A549 (cell line): ENCODE measurements around the gene TECPR2. TPM values are rescaled to one million over a fixed set of nuclear protein-coding genes. Genes with fewer than 3 reads are reported as not detected.

Experiments used
- ATAC-seq, 2 experiments: fragments of 200-7000 bp in 1 of 2; fragments of >200 bp in 1 of 2; cut with Nextera tagmentation in 1 of 2; cut with Tn5 transposase in 1 of 2; 3 replicates each; pipeline versions ENCODE4 v1.8.0 to v1.9.1; 2018 to 2020; ENCODE audit warnings: mild to moderate bottlenecking in 1 of 2, moderate library complexity in 1 of 2
- CTCF ChIA-PET: fragments of 300-600 bp; sonication (Branson Sonifier 250); formaldehyde crosslinking; extraction: SDS; loops from one replicate; lab custom pipeline; 2021; ENCODE audit warnings: antibody characterized with exemption, inconsistent platforms; lab: Yijun Ruan, JAX
- POLR2A ChIA-PET: fragments of 350-600 bp; formaldehyde crosslinking; extraction: SDS; loops from one replicate; lab custom pipeline; 2021; ENCODE audit warnings: antibody characterized with exemption, inconsistent platforms; lab: Yijun Ruan, JAX
- DNase-seq, 2 experiments: peaks; one replicate each; pipeline versions ENCODE4 v3.0.0 to v3.0.0-alpha.2; 2011 to 2016; ENCODE audit warnings: low read depth in 1 of 2, low spot score in 1 of 2
- FAIRE-seq: peaks from 2 replicates; lab custom pipeline; 2011; peaks lifted over from hg19 to GRCh38; lab: Jason Lieb, UNC
- H3K27ac ChIP-seq, 2 experiments: fragments of >200 bp; sonication (Bioruptor Twin); formaldehyde crosslinking; 3 replicates each; pipeline ENCODE4 v1.5.1; 2016 to 2017
- H3K4me1 ChIP-seq: fragments of >200 bp; sonication (Bioruptor Twin); formaldehyde crosslinking; 3 replicates; pipeline ENCODE4 v1.6.1; 2016
- H3K4me2 ChIP-seq: fragments of >200 bp; sonication (Bioruptor Twin); formaldehyde crosslinking; 3 replicates; pipeline ENCODE4 v1.6.1; 2016
- H3K4me3 ChIP-seq: fragments of >200 bp; sonication (Bioruptor Twin); formaldehyde crosslinking; 3 replicates; pipeline ENCODE4 v1.5.1; 2016
- H3K9me3 ChIP-seq: fragments of >200 bp; sonication (Bioruptor Twin); formaldehyde crosslinking; 3 replicates; pipeline ENCODE4 v1.6.1; 2016
- CBX8 ChIP-seq: fragments of 200-600 bp; sonication (generic); IDR thresholded peaks from 2 replicates; pipeline ENCODE4 v1.6.1; 2016
- ESRRA ChIP-seq: fragments of 150-350 bp; IDR thresholded peaks from 2 replicates; pipeline ENCODE4 v1.6.1; 2014; ENCODE audit warnings: mild to moderate bottlenecking, low read length, borderline replicate concordance
- FOSB ChIP-seq: fragments of 250-450 bp; sonication (Bioruptor Pico); IDR thresholded peaks from 2 replicates; pipeline ENCODE4 v1.5.0; 2020; ENCODE audit warnings: mild to moderate bottlenecking, moderate library complexity
- HDAC2 ChIP-seq: fragments of 200-600 bp; sonication (generic); IDR thresholded peaks from 2 replicates; pipeline ENCODE4 v1.6.1; 2016
- HOXB5 ChIP-seq: fragments of 250-450 bp; sonication (Bioruptor Pico); IDR thresholded peaks from 2 replicates; pipeline ENCODE4 v1.5.0; 2020; ENCODE audit warnings: mild to moderate bottlenecking, moderate library complexity
- JUN ChIP-seq, 2 experiments: fragments of >200 bp; sonication (Bioruptor Twin); formaldehyde crosslinking; IDR thresholded peaks; 2 replicates in 1 of 2; 3 replicates in 1 of 2; pipeline ENCODE4 v1.6.1; 2016 to 2017
- JUNB ChIP-seq: fragments of >200 bp; sonication (Bioruptor Twin); formaldehyde crosslinking; IDR thresholded peaks from 2 replicates; pipeline ENCODE4 v1.6.1; 2016
- KDM1A ChIP-seq: fragments of 200-600 bp; sonication (generic); IDR thresholded peaks from 2 replicates; pipeline ENCODE4 v1.6.1; 2016; ENCODE audit warnings: low read depth, mild to moderate bottlenecking
- KDM5A ChIP-seq: fragments of 200-600 bp; sonication (generic); IDR thresholded peaks from 2 replicates; pipeline ENCODE4 v1.6.1; 2016; ENCODE audit warnings: antibody characterized with exemption, mild to moderate bottlenecking
- NR3C1 ChIP-seq: fragments of >200 bp; sonication (Bioruptor Twin); formaldehyde crosslinking; IDR thresholded peaks from 3 replicates; pipeline ENCODE4 v1.6.1; 2017
- POLR2A ChIP-seq: IDR thresholded peaks from 2 replicates; pipeline ENCODE4 v1.6.1; 2012; ENCODE audit warnings: mild to moderate bottlenecking, low read length
- RCOR1 ChIP-seq: fragments of 150-350 bp; IDR thresholded peaks from 2 replicates; pipeline ENCODE4 v1.6.1; 2014; ENCODE audit warnings: antibody characterized with exemption, low read length, low read depth
- RFX5 ChIP-seq: fragments of 450-650 bp; IDR thresholded peaks from 2 replicates; pipeline ENCODE4 v1.7.1; 2014; ENCODE audit warnings: antibody characterized with exemption, mild to moderate bottlenecking, moderate library complexity
- TFCP2L1 ChIP-seq: fragments of 250-450 bp; sonication (Bioruptor Pico); IDR thresholded peaks from 2 replicates; pipeline ENCODE4 v1.5.0; 2021; ENCODE audit warnings: mild to moderate bottlenecking
- TP53 ChIP-seq: fragments of 250-450 bp; sonication (Bioruptor Pico); IDR thresholded peaks from 2 replicates; pipeline ENCODE4 v1.5.0; 2021; ENCODE audit warnings: mild to moderate bottlenecking, moderate library complexity
- ZC3H11A ChIP-seq: fragments of 450-650 bp; IDR thresholded peaks from 2 replicates; pipeline ENCODE4 v1.6.1; 2014; ENCODE audit warnings: antibody characterized with exemption, mild to moderate bottlenecking
- ZFP36 ChIP-seq: fragments of 450-650 bp; IDR thresholded peaks from 2 replicates; pipeline ENCODE4 v1.6.1; 2014; ENCODE audit warnings: borderline replicate concordance; ENCODE audit not compliant: partially characterized antibody
- ZSCAN20 ChIP-seq: fragments of 250-450 bp; sonication (Bioruptor Pico); IDR thresholded peaks from 2 replicates; pipeline ENCODE4 v1.8.0; 2022; ENCODE audit warnings: mild to moderate bottlenecking, moderate library complexity
- whole genome bisulfite sequencing: methylation state at CpG from one replicate; pipeline ENCODE4 v1.1.6; 2017; ENCODE audit errors: missing lambda C conversion rate; 5-methylcytosine and 5-hydroxymethylcytosine counted together
- polyA plus RNA-seq, 4 experiments: library from polyadenylated mRNA; depleted of rRNA in 3 of 4; stranded (reverse); fragments of >200 nt; fragmentation: RNase III in 1 of 4; extraction: RNeasy Plus Mini Kit Qiagen cat#74134 plus additional on column Dnase treatment in 1 of 4; gene quantifications; 2 replicates in 3 of 4; 3 replicates in 1 of 4; pipeline ENCODE4 v1.2.3, GENCODE V29; 2011 to 2017
- TF ChIP-seq, protein P1 (sequence below): fragments of >200 bp; sonication (Bioruptor Twin); formaldehyde crosslinking; IDR thresholded peaks from 2 replicates; pipeline ENCODE4 v1.6.1; 2016
- TF ChIP-seq, protein P2 (sequence below): fragments of 250-450 bp; sonication (Bioruptor Pico); IDR thresholded peaks from 2 replicates; pipeline ENCODE4 v1.5.0; 2021; ENCODE audit warnings: mild to moderate bottlenecking, moderate library complexity, borderline replicate concordance
- TF ChIP-seq, protein P3 (sequence below): fragments of >200 bp; sonication (Bioruptor Twin); formaldehyde crosslinking; IDR thresholded peaks from 3 replicates; pipeline ENCODE4 v1.5.1; 2016
- TF ChIP-seq, protein P4 (sequence below): fragments of 150-350 bp; IDR thresholded peaks from 2 replicates; pipeline ENCODE4 v1.6.1; 2014; ENCODE audit warnings: low read depth, mild to moderate bottlenecking, low read length
- TF ChIP-seq, protein P5 (sequence below): fragments of >200 bp; sonication (Bioruptor Twin); formaldehyde crosslinking; IDR thresholded peaks from 3 replicates; pipeline ENCODE4 v1.6.1; 2016

The TECPR2 gene
- polyA plus RNA-seq, 2 of the 4 experiments (the other 2 are of a cell fraction): 5.9 to 7.6 TPM

DNA sequence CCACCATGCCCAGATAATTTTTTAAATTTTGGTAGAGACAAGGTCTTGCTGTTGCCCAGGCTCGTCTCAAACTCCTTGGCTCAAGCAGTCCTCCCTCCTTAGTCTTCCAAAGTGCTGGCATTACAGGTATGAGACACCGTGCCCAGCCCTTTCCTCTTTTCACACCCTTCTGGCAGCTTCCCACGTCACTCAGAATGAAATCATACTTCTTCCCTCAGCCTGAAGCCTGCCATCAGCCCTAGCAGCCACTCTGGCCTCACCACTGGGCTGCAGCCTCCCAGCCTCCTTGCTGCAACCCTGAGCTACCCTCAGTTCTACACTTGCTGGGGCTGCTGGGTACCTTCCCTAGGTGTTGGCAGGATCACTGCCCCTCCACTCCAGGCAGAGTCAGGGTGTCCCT, 128.6 kb downstream of the TECPR2 start:
- TF ChIP-seq, protein P1, sequence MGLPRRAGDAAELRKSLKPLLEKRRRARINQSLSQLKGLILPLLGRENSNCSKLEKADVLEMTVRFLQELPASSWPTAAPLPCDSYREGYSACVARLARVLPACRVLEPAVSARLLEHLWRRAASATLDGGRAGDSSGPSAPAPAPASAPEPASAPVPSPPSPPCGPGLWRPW: no peak
- TF ChIP-seq ZC3H11A (no peak), FOSB (CRISPR knock-in tag) (no peak)
- CTCF ChIA-PET: interaction anchor here (0.6 to 4.8 kb wide), 5 partner anchors 9 to 602 kb away, joined by 3 to 18 read pairs (median 4); no protein-coding TSS in a partner anchor
- POLR2A ChIA-PET: no interaction called here
- Histone ChIP-seq H3K4me2 (no peak overlapping the region), H3K4me3 (no peak overlapping the region), H3K9me3 (no peaks in the 10 kb centered on the region), H3K27ac (no peak overlapping the region), H3K4me1 (no peaks in the 10 kb centered on the region)
- no peak for ATAC-seq
- no peak for DNase-seq
- no peak for FAIRE-seq
- 83% methylated on average over 3 of the region's 3 CpGs for WGBS

DNA sequence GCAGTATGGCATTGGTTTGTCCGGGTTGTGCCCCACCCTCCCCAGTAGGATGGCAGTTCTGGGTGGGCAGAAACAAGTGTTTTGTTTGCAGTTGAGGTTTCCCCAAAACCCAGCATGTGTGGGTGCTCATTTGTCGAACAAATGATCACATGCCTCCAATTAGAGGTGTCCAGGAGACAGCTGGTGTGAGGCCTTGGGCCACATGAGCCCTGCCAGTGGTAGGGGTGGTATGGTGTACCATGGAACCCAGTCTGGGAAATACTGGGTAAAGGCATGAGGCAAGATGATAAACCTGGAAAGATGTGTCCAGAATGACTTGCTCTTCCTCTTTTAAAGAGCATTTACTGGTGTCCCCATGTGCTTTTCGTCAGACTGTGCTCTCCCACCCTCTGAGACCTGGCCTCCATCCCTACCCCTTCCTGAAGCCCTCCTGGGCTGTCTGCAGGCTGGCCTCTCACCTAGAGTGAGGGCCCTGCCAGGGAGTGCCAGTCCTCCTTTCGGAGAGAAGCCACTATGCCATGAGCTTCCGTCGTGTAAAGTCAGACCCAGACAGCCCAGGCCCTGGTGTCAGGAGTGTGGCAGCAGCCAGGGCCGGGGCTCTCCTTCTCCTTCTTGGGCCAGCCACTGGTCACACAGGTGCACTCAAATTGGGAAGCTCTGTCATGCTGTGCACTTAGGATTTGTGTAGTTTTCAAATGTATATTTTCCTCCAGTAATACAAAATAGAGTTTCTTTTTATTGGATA, 129.2 kb downstream of the TECPR2 start:
- ChIA-PET POLR2A (no interaction called here), CTCF (interaction anchor here (0.6 to 4.8 kb wide), 5 partner anchors 8 to 603 kb away, joined by 3 to 18 read pairs (median 4); no protein-coding TSS in a partner anchor)
- ATAC-seq (no peak), FAIRE-seq (no peak), DNase-seq (no peak)
- H3K9me3 ChIP-seq: no peaks in the 10 kb centered on the region
- H3K4me3 ChIP-seq: no peak overlapping the region
- H3K27ac ChIP-seq: no peak overlapping the region
- TF ChIP-seq HOXB5 (CRISPR knock-in tag) (no peak), HDAC2 (no peak), TP53 (no peak), NR3C1 (no peak), RCOR1 (no peak), KDM5A (no peak), POLR2A (no peak), TFCP2L1 (CRISPR knock-in tag) (no peak), ESRRA (no peak), ZSCAN20 (CRISPR knock-in tag) (no peak), ZFP36 (no peak), KDM1A (no peak)
- TF ChIP-seq, protein P2, sequence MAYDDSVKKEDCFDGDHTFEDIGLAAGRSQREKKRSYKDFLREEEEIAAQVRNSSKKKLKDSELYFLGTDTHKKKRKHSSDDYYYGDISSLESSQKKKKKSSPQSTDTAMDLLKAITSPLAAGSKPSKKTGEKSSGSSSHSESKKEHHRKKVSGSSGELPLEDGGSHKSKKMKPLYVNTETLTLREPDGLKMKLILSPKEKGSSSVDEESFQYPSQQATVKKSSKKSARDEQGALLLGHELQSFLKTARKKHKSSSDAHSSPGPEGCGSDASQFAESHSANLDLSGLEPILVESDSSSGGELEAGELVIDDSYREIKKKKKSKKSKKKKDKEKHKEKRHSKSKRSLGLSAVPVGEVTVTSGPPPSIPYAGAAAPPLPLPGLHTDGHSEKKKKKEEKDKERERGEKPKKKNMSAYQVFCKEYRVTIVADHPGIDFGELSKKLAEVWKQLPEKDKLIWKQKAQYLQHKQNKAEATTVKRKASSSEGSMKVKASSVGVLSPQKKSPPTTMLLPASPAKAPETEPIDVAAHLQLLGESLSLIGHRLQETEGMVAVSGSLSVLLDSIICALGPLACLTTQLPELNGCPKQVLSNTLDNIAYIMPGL (CRISPR knock-in tag): no peak
- TF ChIP-seq, protein P3, sequence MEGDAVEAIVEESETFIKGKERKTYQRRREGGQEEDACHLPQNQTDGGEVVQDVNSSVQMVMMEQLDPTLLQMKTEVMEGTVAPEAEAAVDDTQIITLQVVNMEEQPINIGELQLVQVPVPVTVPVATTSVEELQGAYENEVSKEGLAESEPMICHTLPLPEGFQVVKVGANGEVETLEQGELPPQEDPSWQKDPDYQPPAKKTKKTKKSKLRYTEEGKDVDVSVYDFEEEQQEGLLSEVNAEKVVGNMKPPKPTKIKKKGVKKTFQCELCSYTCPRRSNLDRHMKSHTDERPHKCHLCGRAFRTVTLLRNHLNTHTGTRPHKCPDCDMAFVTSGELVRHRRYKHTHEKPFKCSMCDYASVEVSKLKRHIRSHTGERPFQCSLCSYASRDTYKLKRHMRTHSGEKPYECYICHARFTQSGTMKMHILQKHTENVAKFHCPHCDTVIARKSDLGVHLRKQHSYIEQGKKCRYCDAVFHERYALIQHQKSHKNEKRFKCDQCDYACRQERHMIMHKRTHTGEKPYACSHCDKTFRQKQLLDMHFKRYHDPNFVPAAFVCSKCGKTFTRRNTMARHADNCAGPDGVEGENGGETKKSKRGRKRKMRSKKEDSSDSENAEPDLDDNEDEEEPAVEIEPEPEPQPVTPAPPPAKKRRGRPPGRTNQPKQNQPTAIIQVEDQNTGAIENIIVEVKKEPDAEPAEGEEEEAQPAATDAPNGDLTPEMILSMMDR: no peak
- TF ChIP-seq, protein P4, sequence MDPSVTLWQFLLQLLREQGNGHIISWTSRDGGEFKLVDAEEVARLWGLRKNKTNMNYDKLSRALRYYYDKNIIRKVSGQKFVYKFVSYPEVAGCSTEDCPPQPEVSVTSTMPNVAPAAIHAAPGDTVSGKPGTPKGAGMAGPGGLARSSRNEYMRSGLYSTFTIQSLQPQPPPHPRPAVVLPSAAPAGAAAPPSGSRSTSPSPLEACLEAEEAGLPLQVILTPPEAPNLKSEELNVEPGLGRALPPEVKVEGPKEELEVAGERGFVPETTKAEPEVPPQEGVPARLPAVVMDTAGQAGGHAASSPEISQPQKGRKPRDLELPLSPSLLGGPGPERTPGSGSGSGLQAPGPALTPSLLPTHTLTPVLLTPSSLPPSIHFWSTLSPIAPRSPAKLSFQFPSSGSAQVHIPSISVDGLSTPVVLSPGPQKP: no peak
- 82% methylated on average over 7 of the region's 7 CpGs for WGBS
- no peak overlapping the region for H3K4me2 ChIP-seq
- no peaks in the 10 kb centered on the region for H3K4me1 ChIP-seq

GRCh38 chr14:102492531-102492910, 129.8 kb downstream of the TECPR2 start:
- CTCF ChIA-PET: interaction anchor here (1.8 to 4.8 kb wide), 2 partner anchors 8 to 55 kb away, joined by 4 to 18 read pairs; no protein-coding TSS in a partner anchor
- WGBS: 82% methylated on average over 17 of the region's 17 CpGs
- TF ChIP-seq JUNB (no peak), CBX8 (no peak), JUN (IDR thresholded peaks at IDR 0.05) (no peak), RFX5 (no peak), ESRRA (no peak), TP53 (no peak)
- TF ChIP-seq, protein P5, sequence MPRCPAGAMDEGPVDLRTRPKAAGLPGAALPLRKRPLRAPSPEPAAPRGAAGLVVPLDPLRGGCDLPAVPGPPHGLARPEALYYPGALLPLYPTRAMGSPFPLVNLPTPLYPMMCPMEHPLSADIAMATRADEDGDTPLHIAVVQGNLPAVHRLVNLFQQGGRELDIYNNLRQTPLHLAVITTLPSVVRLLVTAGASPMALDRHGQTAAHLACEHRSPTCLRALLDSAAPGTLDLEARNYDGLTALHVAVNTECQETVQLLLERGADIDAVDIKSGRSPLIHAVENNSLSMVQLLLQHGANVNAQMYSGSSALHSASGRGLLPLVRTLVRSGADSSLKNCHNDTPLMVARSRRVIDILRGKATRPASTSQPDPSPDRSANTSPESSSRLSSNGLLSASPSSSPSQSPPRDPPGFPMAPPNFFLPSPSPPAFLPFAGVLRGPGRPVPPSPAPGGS: no peak

More at GRCh38 chr14:102492531-102492910, 129.8 kb downstream of the TECPR2 start:
- Histone ChIP-seq H3K4me1 (no peaks in the 10 kb centered on the region), H3K4me3 (no peak overlapping the region), H3K27ac (no peak overlapping the region), H3K4me2 (no peak overlapping the region), H3K9me3 (no peaks in the 10 kb centered on the region)
- FAIRE-seq (no peak), ATAC-seq (no peak), DNase-seq (no peak)
- POLR2A ChIA-PET: no interaction called here
